Activated T-helper 9 cell treated with anti-CD3 and anti-CD28 coated beads, Interleukin-2, amount 50 U/mL, for 16 hours (primary cell): Measurements from ENCODE around the gene PTPRN2.

Source experiments
- DNase-seq: peaks from one replicate; pipeline ENCODE4 v3.0.0-alpha.2; 2020; ENCODE audit warnings: low read depth

PTPRN2 gene

GRCh38 chr7:157692460-157693011 lies 895.1 kb downstream of the PTPRN2 start:
- no peak for DNase-seq

GRCh38 chr7:157691586-157692459 lies 895.8 kb downstream of the PTPRN2 start:
- DNase-seq: no peak

- DNase-seq: no peak
Measured at GRCh38 chr7:157690833-157691585, 896.6 kb downstream of the PTPRN2 start.

GRCh38 chr7:157690058-157690832 lies 897.4 kb downstream of the PTPRN2 start:
- no peak for DNase-seq

GRCh38 chr7:157689269-157690057 lies 898.2 kb downstream of the PTPRN2 start:
- DNase-seq: no peak

GRCh38 chr7:157688533-157689268 lies 898.9 kb downstream of the PTPRN2 start:
- no peak for DNase-seq

- DNase-seq: no peak
Measured at GRCh38 chr7:157687845-157688532, 899.6 kb downstream of the PTPRN2 start.

GRCh38 chr7:157687158-157687557 lies 900.5 kb downstream of the PTPRN2 start:
- DNase-seq: no peak

GRCh38 chr7:157686285-157686894 lies 901.2 kb downstream of the PTPRN2 start:
- DNase-seq: no peak

- DNase-seq: no peak
Measured at GRCh38 chr7:157685430-157686284, 902.0 kb downstream of the PTPRN2 start.

- no peak for DNase-seq
Measured at GRCh38 chr7:157684909-157685429, 902.7 kb downstream of the PTPRN2 start.

GRCh38 chr7:157684157-157684908 lies 903.3 kb downstream of the PTPRN2 start:
- no peak for DNase-seq

- no peak for DNase-seq
Measured at GRCh38 chr7:157683747-157684156, 903.9 kb downstream of the PTPRN2 start.

GRCh38 chr7:157682946-157683746 lies 904.5 kb downstream of the PTPRN2 start:
- no peak for DNase-seq

GRCh38 chr7:157682064-157682945 lies 905.3 kb downstream of the PTPRN2 start:
- no peak for DNase-seq

GRCh38 chr7:157679607-157680006 lies 908.0 kb downstream of the PTPRN2 start:
- no peak for DNase-seq
